Stimulated activated CD8-positive, alpha-beta memory T cell treated with anti-CD3 and anti-CD28 coated beads, Interleukin-7, amount 100 ng/mL, for 48 hours (primary cell): ENCODE data around the gene CEP170B.

ENCODE experiments used
- DNase-seq, 2 donors: peaks; one replicate each; pipeline ENCODE4 v3.0.0-alpha.2; 2020; ENCODE audit warnings: low read depth in 1 of 2; ENCODE audit errors: extremely low read depth in 1 of 2

The CEP170B gene

DNA sequence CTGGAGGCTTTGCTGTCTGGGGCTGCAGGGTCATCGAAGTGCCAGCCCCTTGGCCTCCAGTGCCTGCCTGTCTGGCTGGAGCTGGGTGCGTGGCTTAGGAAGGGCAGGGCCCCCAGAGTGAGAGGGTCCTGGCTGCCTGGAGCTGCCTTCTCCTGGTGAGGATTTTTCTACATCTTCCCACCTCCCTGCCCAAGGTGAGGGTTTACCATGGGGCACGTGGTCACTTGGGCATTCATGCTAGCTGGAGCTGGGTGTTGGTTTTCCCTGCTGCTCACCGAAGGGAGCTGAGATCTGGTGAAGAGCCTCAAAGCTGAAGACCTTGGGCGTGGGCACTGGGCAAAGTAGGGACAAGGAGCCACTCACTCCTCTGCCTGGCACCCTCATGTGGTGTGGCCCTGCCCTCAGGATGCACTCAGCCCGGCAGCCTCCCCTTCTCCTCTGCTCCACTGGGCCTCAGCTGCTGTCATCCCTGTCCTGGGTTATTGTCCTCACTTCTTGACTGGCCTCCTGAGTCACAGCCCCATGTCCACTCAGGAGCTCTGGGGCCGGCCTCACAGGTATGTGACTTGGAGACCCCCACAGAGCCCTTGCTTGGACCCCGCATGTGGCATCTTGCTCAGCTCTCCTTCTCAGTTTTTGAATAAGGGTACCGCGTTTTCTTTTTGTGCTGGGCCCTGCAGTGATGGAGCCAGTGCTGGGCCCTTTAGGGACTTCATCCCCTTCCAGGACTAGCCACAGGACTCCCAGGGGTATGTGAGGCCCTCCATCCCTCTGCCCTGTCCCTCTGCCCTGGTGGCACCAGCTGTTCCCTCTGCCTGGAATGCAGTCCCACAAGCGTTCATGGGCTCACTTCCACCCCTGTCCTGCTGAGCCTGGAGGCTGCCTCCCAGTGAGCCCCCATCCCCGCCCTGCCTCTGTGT, 1.6 kb downstream of the CEP170B start:
- DNase-seq, result no peak

DNA sequence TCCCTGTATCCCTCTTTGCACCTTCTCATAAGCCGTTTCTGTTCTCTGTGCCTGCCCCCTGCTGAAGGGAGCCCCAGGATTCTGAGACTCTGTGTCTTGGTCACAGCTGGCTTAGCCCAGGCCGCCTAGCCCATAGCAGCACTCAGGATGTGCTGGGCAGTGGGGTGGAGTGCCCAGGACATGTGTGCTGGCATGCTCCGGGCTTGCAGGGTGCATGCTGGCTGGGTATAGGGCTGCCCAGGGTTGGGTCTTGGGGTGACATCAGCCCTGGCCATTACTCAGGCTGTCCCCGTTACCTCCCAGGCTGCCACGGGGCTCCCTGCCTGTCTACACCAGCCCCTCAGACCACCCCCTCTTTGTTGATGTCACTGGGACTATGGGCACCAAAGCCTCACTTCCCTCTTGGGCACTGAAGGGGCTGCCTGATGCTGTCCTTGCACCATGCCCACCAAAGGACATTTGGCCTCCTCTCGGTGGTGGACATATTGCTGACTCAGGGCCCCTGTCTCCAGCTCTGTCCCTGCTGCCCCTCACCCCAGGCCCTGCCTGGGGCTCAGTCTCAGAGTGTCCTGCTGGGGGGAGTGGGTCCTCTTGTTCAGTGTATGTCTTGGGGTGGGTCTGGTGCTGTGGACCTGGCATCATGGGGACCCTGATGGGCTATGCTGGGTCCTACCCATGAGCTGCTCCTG, 2.4 kb downstream of the CEP170B start:
- no peak for DNase-seq

DNA sequence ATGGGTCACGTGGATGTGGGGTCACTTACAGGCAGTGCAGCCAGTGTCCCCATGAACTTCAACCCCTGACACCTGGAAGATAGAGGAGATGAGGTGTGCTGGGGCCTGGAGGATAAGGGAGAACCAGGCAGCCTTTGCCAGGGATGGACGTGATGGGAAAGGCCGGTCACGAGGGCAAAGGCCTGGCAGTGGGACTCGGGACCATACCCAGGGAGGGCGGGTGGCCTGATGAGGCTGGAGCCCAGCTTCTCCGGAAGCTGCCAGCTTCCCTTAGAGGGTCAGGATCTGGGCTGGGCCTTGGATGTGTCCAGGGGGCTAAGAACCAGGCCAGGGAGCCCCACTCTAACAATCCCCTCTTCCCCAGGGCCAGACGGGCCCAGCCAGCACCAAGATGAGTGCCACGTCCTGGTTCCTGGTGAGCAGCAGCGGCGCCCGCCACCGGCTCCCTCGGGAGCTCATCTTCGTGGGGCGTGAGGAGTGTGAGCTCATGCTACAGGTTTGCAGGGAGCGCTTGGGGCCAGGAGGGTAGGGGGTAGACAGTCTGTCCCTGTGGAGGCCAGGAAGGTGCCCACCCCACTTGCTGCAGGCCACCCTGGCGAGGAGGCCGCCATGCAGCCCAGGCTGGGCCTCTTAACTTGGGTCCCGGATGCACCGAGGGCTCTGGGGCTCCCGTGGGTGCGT, 3.1 kb downstream of the CEP170B start:
- DNase-seq, result no peak

DNA sequence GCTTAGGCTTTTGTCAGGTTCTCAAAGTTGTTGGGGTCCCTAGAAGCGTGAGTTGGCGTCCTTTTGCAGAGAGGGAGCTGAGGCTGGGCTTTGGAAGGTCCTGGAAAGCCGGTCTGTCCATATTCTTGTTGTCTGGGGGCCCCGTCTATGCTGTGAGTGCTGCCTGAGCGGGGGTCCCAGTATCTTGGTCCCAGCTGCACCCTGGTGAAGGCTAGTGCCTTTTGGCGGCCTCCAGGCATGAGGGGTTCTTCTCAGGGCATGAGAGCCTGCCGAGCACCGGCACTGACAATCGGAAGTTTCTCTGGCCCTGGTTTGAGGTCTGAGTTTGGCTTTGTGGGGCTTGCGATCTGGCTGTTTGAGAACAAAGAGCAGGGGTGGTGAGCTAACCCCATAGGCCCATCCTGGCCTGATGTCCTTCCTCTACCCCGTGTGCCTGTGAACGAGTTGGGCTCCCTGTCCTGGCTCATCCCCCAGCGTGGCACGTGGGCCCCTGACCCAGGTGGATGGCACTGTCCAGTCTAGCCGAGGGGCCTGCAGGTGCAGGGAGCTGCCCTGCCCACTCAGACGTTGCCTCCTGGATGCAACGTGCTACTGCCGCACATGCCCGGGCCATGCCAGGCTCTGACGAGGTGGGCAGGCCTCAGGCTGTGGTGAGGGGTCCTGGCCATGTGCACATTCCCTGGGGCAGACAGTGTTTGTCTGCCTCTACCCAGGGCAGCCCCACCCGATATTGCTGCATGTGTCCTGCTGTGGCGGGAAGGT, 3.9 kb downstream of the CEP170B start:
- no peak for DNase-seq

DNA sequence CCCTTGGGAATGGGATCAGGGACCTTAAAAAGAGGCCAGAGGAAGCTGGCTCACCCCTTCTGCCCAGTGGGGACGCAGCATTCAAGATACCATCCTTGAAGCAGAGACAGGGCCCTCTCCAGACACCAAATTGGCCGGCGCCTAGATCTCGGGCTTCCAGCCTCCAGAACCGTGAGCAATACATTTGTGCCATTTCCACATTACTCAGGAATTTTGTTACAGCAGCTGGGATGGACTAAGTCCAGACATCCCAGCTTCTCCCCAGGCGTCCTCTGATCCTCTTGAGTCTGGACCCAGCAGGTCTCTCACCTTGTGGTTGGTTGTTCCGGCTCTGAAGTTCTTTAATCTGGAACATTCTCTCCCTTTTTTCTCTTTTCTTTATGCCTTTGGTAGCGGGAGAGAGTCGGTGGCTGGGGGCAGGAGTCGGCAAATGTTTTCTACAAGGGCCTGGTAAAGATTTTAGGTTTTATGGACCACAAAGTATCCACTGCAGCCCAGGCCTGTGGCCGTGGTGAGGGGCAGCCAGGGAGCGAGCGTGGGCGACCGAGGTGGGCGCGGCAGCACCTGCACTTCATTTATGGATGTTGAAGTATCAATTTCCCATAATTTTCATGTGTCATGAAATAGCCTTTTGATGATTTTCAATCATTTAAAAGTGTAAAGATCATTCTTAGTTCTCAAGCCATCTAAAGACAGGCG, 4.8 kb downstream of the CEP170B start:
- DNase-seq, result no peak

DNA sequence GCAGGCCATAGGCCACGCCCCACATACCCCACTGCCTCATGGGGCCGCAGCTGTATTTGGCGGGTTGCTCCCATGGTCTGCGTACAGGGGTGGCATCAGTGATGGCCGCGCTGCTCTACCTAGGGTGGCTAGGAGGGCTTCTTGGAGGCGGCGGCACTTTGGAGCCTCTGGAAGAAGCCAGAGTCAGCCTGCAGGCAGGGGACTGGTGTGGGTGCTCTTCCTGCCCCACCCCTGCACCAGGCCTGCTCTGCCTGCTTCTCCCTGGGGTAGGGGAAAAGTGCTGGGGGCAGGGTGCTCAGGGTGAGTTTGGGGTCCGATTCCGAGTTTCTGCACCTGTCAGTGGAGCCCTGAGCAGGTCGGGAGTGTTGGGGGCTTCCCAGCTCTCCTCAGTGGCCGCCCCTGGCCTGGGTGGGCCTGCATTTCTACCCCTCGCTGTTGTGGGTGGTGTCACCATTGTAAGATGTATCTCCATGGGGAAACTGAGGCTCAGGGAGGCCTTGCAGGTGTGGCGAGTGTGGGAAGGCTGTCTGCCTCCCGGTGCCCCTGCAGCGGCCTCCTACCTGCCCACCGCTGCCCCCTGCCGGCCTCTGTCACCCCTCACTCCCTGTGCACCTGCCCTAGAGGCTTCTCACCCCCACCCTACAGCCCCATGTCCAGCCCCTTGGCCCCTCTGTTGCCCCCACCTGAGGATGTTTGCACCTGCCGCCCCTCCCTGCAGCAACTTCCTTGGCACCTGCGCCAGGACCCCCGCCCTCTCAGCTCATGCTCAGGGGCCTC, 5.5 kb downstream of the CEP170B start:
- DNase-seq, result peak in 1 of 2 donors; percentile 18

DNA sequence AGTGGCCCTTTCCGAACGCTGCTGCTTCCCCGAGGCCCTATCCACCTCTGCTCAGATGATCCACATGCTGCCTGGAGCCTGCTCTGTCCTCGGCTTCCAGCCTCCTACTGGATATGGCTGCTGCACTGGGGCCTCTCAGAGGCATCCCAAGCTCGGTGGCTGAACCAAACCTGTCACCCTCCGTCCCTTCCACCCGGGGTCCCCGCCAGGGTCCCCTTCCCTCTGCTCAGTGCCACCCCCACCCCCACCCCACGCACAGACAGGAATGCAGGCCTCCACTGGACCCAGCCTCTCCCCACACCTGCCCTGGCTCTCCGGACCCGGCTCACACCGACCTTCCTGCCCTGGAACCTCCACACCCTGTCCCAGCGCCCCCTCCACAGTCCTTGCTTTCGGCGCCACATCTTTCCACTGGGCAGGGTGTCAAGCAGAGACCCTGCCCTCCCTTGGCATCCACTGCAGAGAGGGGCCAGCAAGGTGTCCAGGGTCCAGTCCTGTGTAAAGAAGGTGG, 6.1 kb downstream of the CEP170B start:
- no peak for DNase-seq

DNA sequence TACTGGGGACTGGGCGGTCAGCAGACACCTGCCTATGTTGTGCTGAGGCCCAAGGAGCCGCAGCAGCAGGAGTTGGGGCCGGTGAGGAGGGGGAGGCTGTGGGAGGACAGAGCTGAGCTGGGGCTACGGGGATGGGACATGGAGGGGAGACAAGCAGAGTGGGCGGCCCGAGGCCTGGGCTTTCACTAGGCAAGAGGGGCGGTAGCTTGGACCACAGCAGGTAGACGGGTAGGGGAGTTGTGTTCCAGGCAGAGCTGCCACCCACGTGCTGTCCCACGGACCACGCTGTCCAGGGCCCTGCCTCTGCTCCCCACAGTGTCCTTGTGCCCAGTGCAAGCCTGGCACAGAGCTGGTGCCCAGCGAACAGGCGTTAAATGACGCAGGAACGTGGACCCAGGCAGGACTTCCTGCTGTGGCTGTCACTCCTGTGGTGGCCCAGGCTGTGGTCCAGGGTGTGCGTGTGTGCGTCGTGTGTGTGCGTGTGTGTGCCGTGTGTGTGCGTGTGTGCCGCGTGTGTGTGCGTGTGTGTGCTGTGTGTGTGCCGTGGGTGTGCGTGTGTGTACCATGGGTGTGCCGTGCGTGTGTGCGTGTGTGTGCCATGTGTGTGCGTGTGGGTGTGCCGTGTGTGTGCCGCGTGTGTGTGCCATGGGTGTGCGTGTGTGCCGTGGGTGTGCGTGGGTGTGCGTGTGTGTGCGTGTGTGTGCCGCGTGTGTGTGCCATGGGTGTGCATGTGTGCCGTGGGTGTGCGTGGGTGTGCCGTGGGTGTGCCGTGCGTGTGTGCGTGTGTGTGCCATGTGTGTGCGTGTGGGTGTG, 6.8 kb downstream of the CEP170B start:
- no peak for DNase-seq

DNA sequence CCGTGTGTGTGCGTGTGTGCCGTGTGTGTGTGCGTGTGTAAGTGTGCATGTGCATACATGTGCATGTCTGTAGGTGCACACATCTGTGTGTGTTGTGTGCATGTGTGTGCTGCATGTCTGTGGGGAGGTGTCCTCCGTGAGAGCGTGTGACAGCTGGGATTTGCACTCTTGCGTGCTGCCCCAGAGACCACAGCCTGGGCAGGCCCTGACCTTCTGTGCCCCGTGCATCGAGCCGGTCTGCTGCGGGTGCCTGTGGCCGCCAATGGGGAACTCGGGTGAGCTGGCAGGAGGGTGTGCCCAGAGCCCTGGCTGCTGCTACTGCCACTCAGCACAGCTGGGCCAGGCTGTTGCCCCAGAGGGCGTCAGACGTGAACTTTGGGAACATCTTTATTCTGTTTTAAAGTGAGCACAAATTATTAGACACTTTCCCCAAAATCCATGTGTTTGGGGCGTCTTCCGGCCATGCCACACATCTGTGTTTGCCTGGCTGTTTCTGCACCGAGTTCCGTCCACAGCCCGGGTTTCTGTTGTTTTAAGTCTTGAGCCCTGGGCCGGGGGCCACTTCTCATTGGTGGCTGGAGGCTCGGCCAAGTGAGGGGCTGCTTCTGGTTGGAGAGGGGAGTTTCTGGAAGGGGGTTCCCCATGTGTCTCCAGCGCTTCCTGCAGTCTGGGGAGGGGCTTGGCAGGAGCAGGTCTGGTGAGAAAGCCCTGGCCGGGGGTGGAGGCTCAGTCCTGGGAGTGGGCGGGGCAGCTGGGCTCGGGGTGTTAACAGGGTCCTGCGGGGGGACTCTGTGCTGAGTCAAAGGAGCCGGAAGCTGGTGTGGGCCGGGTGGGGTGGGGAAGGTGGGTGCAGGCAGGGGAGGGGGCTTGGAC, 7.6 kb downstream of the CEP170B start:
- DNase-seq, result no peak

DNA sequence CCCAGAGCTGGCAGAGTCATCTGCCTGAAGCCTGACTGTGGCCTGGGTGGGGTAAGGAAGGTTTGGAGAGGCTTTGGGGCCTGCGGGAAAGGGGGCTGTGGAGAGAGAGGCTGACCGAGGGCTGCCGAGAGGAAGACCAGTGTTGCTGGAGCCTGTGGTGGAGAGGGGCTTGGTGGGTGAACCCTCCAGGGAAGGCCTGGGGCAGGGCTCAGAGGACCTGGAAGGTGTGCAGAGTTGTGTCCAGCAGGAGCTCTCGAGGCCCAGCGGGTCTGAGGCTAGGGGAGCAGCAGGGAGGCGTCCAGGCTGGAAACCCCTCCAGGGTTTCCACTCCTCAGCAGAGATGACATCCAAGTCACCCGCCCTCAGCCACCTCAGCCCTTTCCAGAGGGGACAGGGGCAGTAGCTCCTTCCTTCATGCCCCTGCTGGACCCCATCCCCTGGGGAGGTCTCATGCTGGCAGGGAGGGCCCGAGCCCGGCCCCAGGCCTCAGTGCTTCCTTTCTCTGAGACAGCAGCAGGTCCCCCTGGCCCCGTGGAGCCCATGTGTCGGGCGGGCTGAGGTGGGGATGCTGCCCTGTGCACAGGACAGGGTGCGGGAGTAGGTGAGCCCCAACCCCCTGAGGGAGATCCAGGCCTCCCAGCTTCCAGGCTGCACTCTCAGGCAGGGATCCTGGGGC, 8.4 kb downstream of the CEP170B start:
- no peak for DNase-seq

DNA sequence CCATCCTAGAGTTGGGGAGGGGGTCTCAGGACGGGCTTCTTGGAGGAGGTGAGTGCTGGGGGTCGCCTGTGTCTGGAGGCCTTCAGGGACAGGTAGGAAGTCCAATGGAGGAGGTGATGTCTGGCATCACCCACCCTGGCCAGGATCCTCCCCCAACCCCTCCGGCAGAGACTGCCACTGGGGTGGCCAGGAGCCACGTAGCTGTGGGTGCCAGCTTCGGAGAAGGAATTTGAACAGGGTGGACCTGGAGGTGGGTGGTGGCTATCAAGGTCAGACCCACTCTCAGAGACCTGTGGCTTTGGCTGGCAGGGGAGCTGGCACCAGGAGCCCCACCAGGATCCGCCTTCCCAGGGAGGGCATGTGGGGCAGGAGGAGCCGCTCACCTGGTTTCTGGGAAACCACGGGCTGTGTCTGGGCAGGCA, 9.1 kb downstream of the CEP170B start:
- no peak for DNase-seq

DNA sequence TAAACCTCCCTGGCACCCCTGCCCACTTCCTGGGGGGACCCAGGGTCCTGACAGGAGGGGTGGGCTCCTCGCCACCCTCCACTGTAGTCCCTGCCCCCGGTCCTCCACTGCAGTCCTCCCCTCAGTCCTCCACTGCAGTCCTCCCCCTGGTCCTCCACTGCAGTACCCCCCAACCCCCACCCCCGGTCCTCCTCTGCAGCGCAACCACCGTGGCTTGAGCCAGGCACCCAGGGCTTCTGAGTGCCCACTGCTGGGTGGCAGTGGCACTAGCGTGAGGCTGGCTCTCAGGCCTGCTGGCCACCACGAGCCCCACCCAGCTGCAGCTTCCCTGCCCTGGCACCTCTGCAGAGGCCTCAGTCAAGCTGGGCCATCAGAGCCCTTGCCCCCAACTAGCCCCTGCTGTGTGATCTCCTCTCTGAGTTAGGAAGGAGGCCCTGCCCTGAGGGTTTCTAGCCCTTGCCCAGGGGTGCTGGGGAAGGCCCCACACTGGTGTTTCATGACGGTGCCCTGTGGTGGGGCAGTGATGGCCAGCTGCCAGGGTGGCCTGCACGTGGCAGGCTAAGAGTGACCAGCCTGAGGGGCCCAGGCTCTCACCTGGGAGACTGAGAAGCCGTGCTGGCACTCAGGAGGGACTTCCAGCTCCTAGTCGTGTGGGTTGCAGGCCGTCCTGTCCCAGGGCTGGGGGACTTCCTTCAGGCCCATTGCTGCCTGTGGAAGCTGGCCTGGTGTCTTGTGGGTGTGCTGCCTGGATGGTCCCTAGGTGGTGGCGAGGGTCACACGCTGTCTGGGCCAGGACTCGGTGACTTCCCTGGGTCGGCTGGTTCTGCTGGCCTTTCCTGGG, 9.7 kb downstream of the CEP170B start:
- DNase-seq, result no peak

DNA sequence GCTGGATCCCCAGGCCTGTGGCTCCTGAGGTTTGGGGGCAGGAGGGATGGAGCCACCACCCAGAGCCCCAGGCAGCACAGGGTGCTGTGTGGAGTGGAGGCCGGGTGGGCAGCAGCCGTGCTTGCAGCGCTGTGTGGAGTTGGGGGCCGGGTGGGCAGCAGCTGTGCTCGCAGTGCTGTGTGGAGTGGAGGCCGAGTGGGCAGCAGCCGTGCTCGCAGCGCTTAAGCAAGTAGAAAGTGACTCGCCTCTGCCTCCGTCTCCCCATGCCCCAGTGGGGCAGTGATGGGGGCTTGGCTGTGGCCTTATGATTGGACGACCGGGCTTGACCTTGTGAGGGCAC, 10.3 kb downstream of the CEP170B start:
- DNase-seq, result no peak

DNA sequence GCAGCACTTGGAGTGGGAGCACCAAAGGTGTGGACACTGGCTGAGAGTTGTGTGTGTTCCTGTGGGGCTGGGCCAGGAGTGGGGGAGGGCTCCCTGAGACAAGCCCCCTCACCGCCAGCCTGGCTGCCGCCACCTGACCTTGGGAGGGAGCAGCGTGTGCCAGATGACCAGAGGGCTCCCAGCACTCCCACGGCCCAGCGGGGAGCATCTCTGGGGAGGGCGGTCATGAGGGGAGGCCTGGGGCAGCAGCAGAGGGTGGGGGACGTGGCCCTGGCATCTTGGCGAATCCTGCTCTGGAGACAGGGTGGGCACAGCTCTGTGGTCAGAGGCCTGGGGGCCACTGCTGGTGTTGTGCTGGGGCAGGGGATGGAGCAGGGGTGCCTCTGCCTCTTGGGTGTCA, 10.7 kb downstream of the CEP170B start:
- DNase-seq, result no peak

DNA sequence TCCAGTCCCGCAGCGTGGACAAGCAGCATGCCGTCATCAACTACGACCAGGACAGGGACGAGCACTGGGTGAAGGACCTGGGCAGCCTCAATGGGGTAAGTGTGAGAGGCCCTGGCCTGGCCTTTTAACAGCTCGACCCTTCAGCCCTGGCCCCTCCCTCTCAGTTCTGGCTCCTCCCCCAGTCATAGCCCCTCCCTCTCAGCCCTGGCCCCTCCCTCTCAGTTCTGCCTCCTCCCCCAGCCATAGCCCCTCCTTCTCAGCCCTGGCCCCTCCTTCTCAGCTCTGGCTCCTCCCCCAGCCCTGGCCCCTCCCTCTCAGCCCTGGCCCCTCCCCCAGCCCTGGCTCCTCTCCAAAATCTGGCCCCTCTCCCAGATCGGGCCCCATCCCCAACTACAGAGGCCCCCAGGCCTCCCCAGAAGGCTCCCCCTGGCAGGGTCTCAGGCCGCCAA, 11.2 kb downstream of the CEP170B start:
- DNase-seq, result no peak
